ENCODE measurements around the gene TMTC1.

- TF ChIP-seq, protein P1, sequence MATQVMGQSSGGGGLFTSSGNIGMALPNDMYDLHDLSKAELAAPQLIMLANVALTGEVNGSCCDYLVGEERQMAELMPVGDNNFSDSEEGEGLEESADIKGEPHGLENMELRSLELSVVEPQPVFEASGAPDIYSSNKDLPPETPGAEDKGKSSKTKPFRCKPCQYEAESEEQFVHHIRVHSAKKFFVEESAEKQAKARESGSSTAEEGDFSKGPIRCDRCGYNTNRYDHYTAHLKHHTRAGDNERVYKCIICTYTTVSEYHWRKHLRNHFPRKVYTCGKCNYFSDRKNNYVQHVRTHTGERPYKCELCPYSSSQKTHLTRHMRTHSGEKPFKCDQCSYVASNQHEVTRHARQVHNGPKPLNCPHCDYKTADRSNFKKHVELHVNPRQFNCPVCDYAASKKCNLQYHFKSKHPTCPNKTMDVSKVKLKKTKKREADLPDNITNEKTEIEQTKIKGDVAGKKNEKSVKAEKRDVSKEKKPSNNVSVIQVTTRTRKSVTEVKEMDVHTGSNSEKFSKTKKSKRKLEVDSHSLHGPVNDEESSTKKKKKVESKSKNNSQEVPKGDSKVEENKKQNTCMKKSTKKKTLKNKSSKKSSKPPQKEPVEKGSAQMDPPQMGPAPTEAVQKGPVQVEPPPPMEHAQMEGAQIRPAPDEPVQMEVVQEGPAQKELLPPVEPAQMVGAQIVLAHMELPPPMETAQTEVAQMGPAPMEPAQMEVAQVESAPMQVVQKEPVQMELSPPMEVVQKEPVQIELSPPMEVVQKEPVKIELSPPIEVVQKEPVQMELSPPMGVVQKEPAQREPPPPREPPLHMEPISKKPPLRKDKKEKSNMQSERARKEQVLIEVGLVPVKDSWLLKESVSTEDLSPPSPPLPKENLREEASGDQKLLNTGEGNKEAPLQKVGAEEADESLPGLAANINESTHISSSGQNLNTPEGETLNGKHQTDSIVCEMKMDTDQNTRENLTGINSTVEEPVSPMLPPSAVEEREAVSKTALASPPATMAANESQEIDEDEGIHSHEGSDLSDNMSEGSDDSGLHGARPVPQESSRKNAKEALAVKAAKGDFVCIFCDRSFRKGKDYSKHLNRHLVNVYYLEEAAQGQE (IDR thresholded peaks at IDR 0.05; ENCODE audit: low read depth), result no peak
- TF ChIP-seq TAF1 (IDR thresholded peaks at IDR 0.05; ENCODE audit: low read depth) (no peak), MAX (IDR thresholded peaks at IDR 0.05) (no peak), FOXM1 (IDR thresholded peaks at IDR 0.05; ENCODE audit: borderline replicate concordance, low read depth) (peak; percentile 66; the same call in 1 of the 2 replicates), RAD21 (IDR thresholded peaks at IDR 0.05; ENCODE audit: low read depth) (no peak), ZBTB7A (IDR thresholded peaks at IDR 0.05; ENCODE audit: low read depth) (no peak), TEAD4 (IDR thresholded peaks at IDR 0.05) (peak; percentile 28; the same call in 1 of the 2 replicates), CEBPB (IDR thresholded peaks at IDR 0.05) (no peak), YY1 (IDR thresholded peaks at IDR 0.05; ENCODE audit: low read depth) (no peak), EP300 (IDR thresholded peaks at IDR 0.05; ENCODE audit: borderline replicate concordance) (peak; percentile 46; the same call in 1 of the 2 replicates)
Measured at GRCh38 chr12:29725587-29726320, 58.0 kb downstream of the TMTC1 start.
